Mucosa of descending colon (tissue), 3 donors: ENCODE data around the gene METTL3. TPM values are rescaled to one million over a fixed set of nuclear protein-coding genes. Genes with fewer than 3 reads are reported as not detected.
A peak's percentile ranks its signal among the peaks of the same experiment; 100 is the strongest.

Experiments used
- ATAC-seq: fragments of 200-7000 bp; cut with Tn5 transposase; one replicate; pipeline ENCODE4 v1.9.1; 2020; ENCODE audit warnings: mild to moderate bottlenecking, moderate library complexity
- DNase-seq, 3 donors: peaks; one replicate each; pipeline ENCODE4 v3.0.0-alpha.2; 2020
- H3K36me3 ChIP-seq: fragments of 200-600 bp; one replicate; pipeline ENCODE4 v1.8.0; 2021; ENCODE audit warnings: low read depth, mild to moderate bottlenecking
- H3K4me1 ChIP-seq: fragments of 200-600 bp; one replicate; pipeline ENCODE4 v1.8.0; 2021; ENCODE audit warnings: low read depth, mild to moderate bottlenecking
- H3K4me3 ChIP-seq: fragments of 200-600 bp; one replicate; pipeline ENCODE4 v1.8.0; 2021; ENCODE audit warnings: mild to moderate bottlenecking
- H3K9me3 ChIP-seq: fragments of 200-600 bp; one replicate; pipeline ENCODE4 v1.8.0; 2021; ENCODE audit warnings: mild to moderate bottlenecking
- intact Hi-C, 2 donors: fragments of 100-400 bp; cut with DNase I in 1 of 2; cut with micrococcal nuclease in 1 of 2; formaldehyde crosslinking; loops; one replicate each; pipeline versions ENCODE4 v1.11.0 to v1.11.1; 2022; cut with DNase I, micrococcal nuclease
- total RNA-seq, 3 donors: library from RNA; stranded (reverse); fragmentation: NEBNext Ultra II Directional in 2 of 3; extraction: Animal tissue kit (Norgen Biotek cat#: 25700) in 2 of 3; gene quantifications; one replicate each; pipeline versions ENCODE4 v1.2.1 to v1.2.4, GENCODE V29; 2021 to 2023
- TF ChIP-seq, protein P1 (sequence below): fragments of 200-600 bp; IDR thresholded peaks from one replicate; pipeline ENCODE4 v1.8.0; 2022; ENCODE audit warnings: antibody characterized with exemption, mild to moderate bottlenecking
- donor health status: DM: no; HTN: no; CAD: no; lungs with moderate emphysema.
- donor health status: DM: no; HTN: no; CAD: no.
- donor health status: DM: no; HTN: yes; CAD: no.

METTL3 gene
- total RNA-seq, 3 donors from 2014 or later = 33.8 to 43.6 (median 34.6) TPM

DNA sequence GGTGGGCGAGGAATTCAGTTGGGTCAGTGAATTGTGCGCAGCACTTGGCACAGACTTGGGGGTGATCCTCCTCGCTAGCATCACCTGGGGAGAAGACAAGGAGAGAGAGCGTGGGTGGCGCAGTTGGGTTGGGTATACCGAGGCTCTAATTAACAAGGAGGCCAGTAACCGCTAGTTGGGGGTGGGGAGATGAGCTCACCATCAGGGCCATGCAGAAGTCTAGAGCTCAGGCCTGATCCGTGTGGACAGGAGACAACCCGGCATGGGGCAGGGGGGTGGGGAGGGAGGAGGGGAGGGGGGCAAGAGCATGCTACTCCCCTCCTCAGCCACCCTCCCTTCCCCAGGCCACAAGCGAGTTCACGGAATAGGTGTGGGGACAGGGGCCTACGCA is 14.4 kb upstream of the METTL3 start:
- H3K9me3 ChIP-seq = no peaks in the 10 kb centered on the region
- H3K4me1 ChIP-seq = no peaks in the 10 kb centered on the region
- H3K4me3 ChIP-seq = peak overlapping the region; percentile 19
- ATAC-seq (peak; percentile 29), DNase-seq (peak in 1 of 3 donors; percentile 25)
- intact Hi-C loops = no loop called here
- TF ChIP-seq, protein P1, sequence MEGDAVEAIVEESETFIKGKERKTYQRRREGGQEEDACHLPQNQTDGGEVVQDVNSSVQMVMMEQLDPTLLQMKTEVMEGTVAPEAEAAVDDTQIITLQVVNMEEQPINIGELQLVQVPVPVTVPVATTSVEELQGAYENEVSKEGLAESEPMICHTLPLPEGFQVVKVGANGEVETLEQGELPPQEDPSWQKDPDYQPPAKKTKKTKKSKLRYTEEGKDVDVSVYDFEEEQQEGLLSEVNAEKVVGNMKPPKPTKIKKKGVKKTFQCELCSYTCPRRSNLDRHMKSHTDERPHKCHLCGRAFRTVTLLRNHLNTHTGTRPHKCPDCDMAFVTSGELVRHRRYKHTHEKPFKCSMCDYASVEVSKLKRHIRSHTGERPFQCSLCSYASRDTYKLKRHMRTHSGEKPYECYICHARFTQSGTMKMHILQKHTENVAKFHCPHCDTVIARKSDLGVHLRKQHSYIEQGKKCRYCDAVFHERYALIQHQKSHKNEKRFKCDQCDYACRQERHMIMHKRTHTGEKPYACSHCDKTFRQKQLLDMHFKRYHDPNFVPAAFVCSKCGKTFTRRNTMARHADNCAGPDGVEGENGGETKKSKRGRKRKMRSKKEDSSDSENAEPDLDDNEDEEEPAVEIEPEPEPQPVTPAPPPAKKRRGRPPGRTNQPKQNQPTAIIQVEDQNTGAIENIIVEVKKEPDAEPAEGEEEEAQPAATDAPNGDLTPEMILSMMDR = no peak
- no peaks in the 10 kb centered on the region for H3K36me3 ChIP-seq

DNA sequence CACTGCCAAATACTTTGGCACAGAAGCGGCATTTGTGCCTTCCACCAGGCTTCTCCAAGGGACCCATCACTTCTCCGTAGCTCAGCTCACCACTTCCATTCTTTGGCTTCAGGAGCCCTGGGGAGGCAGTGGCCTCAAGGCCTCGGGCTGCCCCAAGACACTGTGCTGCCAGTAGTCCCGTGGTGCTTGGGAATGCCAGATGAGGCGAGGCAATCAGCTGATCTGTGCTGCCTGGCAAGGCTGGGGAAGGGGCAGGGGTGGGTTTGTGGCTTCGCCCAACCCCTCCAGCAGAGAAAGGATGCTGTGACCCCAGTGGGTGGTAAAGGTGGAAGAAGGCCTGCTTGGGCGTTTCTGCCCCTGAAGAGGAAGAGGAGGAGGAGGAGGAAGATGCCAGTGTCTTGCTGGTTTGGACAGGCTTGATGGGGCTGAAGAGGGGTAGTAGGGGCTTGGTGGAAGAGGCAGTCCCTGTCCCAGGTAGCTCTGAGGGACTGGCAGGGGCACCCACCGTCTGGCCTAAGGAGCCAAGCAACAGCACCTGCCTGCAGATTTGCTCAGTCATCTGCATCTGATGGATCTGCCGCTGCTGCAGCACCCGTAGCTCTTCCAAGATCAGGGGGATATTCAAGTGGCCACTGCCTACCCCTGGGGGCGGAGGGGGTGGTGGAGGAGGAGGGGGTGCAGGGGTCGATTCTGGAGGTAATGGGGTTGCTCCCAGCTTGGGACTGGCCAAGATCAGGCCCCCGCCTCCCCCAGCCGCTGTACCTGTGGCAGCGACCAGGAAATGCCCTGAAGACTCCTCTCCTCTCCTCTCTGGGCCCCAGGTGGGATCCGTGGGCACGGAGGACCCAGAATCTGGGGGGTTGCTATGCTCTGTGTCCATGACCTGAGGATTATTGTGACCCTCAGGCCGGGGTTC is 13.7 kb upstream of the METTL3 start:
- Histone ChIP-seq H3K36me3 (no peaks in the 10 kb centered on the region), H3K4me1 (no peaks in the 10 kb centered on the region), H3K9me3 (no peaks in the 10 kb centered on the region), H3K4me3 (no peak overlapping the region)
- DNase-seq (no peak), ATAC-seq (no peak)
- TF ChIP-seq, protein P1 = no peak
- intact Hi-C loops = no loop called here

DNA sequence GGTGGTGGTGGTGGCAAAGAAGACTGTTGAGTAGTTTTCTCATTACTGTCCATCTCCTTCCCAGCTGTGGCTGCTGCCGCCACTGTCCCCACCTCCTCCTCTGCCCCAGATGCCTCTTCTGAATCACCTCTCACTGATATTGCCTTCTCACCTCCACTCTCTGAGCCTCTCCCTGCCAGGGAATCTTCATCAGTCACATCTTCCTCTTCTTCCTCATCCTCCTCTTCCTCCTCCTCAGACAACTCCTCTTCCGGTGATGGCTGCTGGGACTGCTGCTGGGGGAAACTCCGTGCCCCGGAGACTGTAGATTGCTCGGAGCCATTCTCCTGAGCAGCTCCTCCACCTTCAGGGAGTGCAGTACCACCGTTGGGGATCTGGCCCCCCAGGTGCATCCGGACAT is 12.1 kb upstream of the METTL3 start:
- intact Hi-C loops = no loop called here
- no peak overlapping the region for H3K4me3 ChIP-seq
- DNase-seq (no peak), ATAC-seq (no peak)
- H3K36me3 ChIP-seq = no peaks in the 10 kb centered on the region
- no peaks in the 10 kb centered on the region for H3K4me1 ChIP-seq
- TF ChIP-seq, protein P1 = no peak
- no peaks in the 10 kb centered on the region for H3K9me3 ChIP-seq

DNA sequence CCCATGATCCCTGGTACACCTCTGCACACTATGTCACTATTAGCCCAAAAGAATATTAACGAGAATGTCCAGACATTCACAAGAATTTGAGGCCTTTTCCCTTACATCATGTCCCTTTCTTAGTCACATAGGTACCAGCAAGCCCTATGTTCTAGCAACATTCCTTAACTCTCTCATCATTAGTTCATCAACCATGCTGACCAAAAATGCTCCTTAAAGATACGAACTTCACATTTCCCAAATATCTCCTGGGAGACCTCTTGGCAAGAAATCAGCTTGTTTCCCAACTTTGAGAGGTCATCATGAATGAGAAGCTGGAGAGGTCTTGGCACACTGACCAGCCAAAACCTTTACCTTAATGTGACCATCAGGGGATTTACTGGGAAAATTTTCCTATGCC is 10.4 kb upstream of the METTL3 start:
- intact Hi-C loops = no loop called here
- Histone ChIP-seq H3K4me1 (no peaks in the 10 kb centered on the region), H3K36me3 (no peaks in the 10 kb centered on the region), H3K4me3 (no peak overlapping the region), H3K9me3 (no peaks in the 10 kb centered on the region)
- ATAC-seq (no peak), DNase-seq (no peak)
- TF ChIP-seq, protein P1 = no peak

DNA sequence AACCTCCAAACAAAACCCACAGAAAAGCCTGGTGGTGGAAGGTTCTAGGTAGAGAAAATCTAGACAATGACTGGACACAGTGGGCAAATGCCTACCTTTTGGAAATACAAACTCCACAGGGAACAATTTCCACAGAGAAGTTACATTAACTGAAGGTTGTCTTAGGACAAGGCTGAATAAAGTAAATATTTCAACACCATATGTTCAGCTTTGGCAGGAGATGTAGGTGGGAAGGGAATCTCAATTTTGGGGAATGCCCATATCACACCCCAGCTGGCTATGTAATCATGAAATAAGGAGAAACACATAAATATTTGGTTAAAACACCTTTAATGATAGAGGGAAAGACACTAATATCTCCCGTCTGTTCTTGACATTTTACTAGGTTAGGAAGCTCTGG is 9.6 kb upstream of the METTL3 start:
- Histone ChIP-seq H3K4me1 (no peaks in the 10 kb centered on the region), H3K9me3 (no peaks in the 10 kb centered on the region), H3K4me3 (no peak overlapping the region), H3K36me3 (no peaks in the 10 kb centered on the region)
- intact Hi-C loops = no loop called here
- TF ChIP-seq, protein P1 = no peak
- ATAC-seq = no peak
- no peak for DNase-seq
